HepG2 (cell line): ENCODE results near the gene MTX1. TPM values are rescaled to one million over a fixed set of nuclear protein-coding genes. Genes with fewer than 3 reads are reported as not detected.

Source experiments
- GMEB2 ChIP-seq: IDR thresholded peaks from 2 replicates; pipeline ENCODE4 v1.6.1; 2016; ENCODE audit warnings: missing biosample characterization, missing genetic modification reagents, low read depth
- HDAC2 ChIP-seq: sonication (generic); formaldehyde crosslinking; IDR thresholded peaks from 2 replicates; pipeline ENCODE4 v1.4.0; 2020; ENCODE audit warnings: missing genetic modification reagents
- IRF2 ChIP-seq: IDR thresholded peaks from 2 replicates; pipeline ENCODE4 v1.6.1; 2018; ENCODE audit warnings: missing genetic modification reagents, missing compliant biosample characterization
- ISL2 ChIP-seq: sonication (generic); formaldehyde crosslinking; IDR thresholded peaks from 2 replicates; pipeline ENCODE4 v1.5.0; 2020; ENCODE audit warnings: missing genetic modification reagents
- KDM3A ChIP-seq: IDR thresholded peaks from 2 replicates; pipeline ENCODE4 v1.6.1; 2018; ENCODE audit warnings: low read depth, missing compliant biosample characterization
- KDM5B ChIP-seq: sonication (generic); formaldehyde crosslinking; IDR thresholded peaks from 2 replicates; pipeline ENCODE4 v1.4.0; 2020; ENCODE audit warnings: missing genetic modification reagents, mild to moderate bottlenecking, borderline replicate concordance
- PITX1 ChIP-seq: sonication (generic); formaldehyde crosslinking; IDR thresholded peaks from 2 replicates; pipeline ENCODE4 v1.5.1; 2020; ENCODE audit warnings: mild to moderate bottlenecking, missing genetic modification reagents
- PRPF4 ChIP-seq: fragments of 200-400 bp; formaldehyde crosslinking; IDR thresholded peaks from 2 replicates; pipeline ENCODE4 v1.6.1; 2016; ENCODE audit warnings: low read length, low read depth; ENCODE audit not compliant: poor library complexity, severe bottlenecking
- SMAD1 ChIP-seq: sonication (generic); formaldehyde crosslinking; IDR thresholded peaks from 2 replicates; pipeline ENCODE4 v1.4.0; 2020; ENCODE audit warnings: missing genetic modification reagents, low read depth, mild to moderate bottlenecking, borderline replicate concordance
- TARDBP ChIP-seq: sonication (generic); formaldehyde crosslinking; IDR thresholded peaks from 2 replicates; pipeline ENCODE4 v1.8.0; 2022; ENCODE audit warnings: mild to moderate bottlenecking, missing genetic modification reagents
- ZNF230 ChIP-seq: sonication (generic); formaldehyde crosslinking; IDR thresholded peaks from 2 replicates; pipeline ENCODE4 v1.4.0; 2020; ENCODE audit warnings: mild to moderate bottlenecking, missing genetic modification reagents
- ZNF232 ChIP-seq: sonication (generic); formaldehyde crosslinking; IDR thresholded peaks from 2 replicates; pipeline ENCODE4 v1.4.0; 2020; ENCODE audit warnings: missing genetic modification reagents, borderline replicate concordance
- ZNF235 ChIP-seq: sonication (generic); formaldehyde crosslinking; IDR thresholded peaks from 2 replicates; pipeline ENCODE4 v1.8.1; 2023; ENCODE audit warnings: mild to moderate bottlenecking, missing genetic modification reagents, borderline replicate concordance
- ZNF296 ChIP-seq: sonication (generic); formaldehyde crosslinking; conservative IDR thresholded peaks from 2 replicates; pipeline ENCODE4 v1.5.0; 2020; ENCODE audit warnings: mild to moderate bottlenecking, missing genetic modification reagents
- ZNF598 ChIP-seq: sonication (generic); formaldehyde crosslinking; IDR thresholded peaks from 2 replicates; pipeline ENCODE4 v1.5.1; 2020; ENCODE audit warnings: mild to moderate bottlenecking, missing genetic modification reagents, borderline replicate concordance
- polyA plus RNA-seq, 8 experiments: library from polyadenylated mRNA; depleted of rRNA in 3 of 8; stranded (reverse) in 7 of 8; unstranded in 1 of 8; fragments of >200 nt; fragmentation: Illumina TruSeq in 4 of 8; extraction: Trizol in 4 of 8; gene quantifications; 2 replicates each; pipeline versions ENCODE4 v1.2.1 to v1.2.3, GENCODE V29; 2011 to 2016; ENCODE audit warnings: low read depth in 4 of 8, missing spikeins in 1 of 8, mixed read lengths in 1 of 8; ENCODE audit not compliant: insufficient read depth in 1 of 8
- total RNA-seq, 5 experiments: library from RNA; depleted of rRNA; stranded (reverse); fragments of >200 nt; fragmentation: Illumina TruSeq; extraction: Trizol; gene quantifications; 2 replicates each; pipeline ENCODE4 v1.2.3, GENCODE V29; 2016; ENCODE audit warnings: low read depth in 1 of 5
- TF ChIP-seq, protein P1 (sequence below): IDR thresholded peaks from 2 replicates; pipeline ENCODE4 v1.4.0; 2020; ENCODE audit warnings: mild to moderate bottlenecking, missing genetic modification reagents
- TF ChIP-seq, protein P2 (sequence below): IDR thresholded peaks from 2 replicates; pipeline ENCODE4 v1.6.1; 2012; ENCODE audit warnings: inconsistent platforms
- TF ChIP-seq, protein P3 (sequence below): sonication (generic); formaldehyde crosslinking; IDR thresholded peaks from 2 replicates; pipeline ENCODE4 v1.4.0; 2020; ENCODE audit warnings: low read depth, missing genetic modification reagents

The MTX1 gene
- total and polyA plus RNA-seq, 2 of the 13 experiments (the other 11 are each of a cell fraction or from before 2014, with no cell fraction given) = 64.5 to 72.6 TPM

- TF ChIP-seq, protein P1, sequence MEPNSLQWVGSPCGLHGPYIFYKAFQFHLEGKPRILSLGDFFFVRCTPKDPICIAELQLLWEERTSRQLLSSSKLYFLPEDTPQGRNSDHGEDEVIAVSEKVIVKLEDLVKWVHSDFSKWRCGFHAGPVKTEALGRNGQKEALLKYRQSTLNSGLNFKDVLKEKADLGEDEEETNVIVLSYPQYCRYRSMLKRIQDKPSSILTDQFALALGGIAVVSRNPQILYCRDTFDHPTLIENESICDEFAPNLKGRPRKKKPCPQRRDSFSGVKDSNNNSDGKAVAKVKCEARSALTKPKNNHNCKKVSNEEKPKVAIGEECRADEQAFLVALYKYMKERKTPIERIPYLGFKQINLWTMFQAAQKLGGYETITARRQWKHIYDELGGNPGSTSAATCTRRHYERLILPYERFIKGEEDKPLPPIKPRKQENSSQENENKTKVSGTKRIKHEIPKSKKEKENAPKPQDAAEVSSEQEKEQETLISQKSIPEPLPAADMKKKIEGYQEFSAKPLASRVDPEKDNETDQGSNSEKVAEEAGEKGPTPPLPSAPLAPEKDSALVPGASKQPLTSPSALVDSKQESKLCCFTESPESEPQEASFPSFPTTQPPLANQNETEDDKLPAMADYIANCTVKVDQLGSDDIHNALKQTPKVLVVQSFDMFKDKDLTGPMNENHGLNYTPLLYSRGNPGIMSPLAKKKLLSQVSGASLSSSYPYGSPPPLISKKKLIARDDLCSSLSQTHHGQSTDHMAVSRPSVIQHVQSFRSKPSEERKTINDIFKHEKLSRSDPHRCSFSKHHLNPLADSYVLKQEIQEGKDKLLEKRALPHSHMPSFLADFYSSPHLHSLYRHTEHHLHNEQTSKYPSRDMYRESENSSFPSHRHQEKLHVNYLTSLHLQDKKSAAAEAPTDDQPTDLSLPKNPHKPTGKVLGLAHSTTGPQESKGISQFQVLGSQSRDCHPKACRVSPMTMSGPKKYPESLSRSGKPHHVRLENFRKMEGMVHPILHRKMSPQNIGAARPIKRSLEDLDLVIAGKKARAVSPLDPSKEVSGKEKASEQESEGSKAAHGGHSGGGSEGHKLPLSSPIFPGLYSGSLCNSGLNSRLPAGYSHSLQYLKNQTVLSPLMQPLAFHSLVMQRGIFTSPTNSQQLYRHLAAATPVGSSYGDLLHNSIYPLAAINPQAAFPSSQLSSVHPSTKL = peak; percentile 7; the same call in 1 of the 2 replicates
- TF ChIP-seq, protein P2, sequence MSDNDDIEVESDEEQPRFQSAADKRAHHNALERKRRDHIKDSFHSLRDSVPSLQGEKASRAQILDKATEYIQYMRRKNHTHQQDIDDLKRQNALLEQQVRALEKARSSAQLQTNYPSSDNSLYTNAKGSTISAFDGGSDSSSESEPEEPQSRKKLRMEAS = peak; percentile 28; the same call in 1 of the 2 replicates
- TF ChIP-seq, protein P3, sequence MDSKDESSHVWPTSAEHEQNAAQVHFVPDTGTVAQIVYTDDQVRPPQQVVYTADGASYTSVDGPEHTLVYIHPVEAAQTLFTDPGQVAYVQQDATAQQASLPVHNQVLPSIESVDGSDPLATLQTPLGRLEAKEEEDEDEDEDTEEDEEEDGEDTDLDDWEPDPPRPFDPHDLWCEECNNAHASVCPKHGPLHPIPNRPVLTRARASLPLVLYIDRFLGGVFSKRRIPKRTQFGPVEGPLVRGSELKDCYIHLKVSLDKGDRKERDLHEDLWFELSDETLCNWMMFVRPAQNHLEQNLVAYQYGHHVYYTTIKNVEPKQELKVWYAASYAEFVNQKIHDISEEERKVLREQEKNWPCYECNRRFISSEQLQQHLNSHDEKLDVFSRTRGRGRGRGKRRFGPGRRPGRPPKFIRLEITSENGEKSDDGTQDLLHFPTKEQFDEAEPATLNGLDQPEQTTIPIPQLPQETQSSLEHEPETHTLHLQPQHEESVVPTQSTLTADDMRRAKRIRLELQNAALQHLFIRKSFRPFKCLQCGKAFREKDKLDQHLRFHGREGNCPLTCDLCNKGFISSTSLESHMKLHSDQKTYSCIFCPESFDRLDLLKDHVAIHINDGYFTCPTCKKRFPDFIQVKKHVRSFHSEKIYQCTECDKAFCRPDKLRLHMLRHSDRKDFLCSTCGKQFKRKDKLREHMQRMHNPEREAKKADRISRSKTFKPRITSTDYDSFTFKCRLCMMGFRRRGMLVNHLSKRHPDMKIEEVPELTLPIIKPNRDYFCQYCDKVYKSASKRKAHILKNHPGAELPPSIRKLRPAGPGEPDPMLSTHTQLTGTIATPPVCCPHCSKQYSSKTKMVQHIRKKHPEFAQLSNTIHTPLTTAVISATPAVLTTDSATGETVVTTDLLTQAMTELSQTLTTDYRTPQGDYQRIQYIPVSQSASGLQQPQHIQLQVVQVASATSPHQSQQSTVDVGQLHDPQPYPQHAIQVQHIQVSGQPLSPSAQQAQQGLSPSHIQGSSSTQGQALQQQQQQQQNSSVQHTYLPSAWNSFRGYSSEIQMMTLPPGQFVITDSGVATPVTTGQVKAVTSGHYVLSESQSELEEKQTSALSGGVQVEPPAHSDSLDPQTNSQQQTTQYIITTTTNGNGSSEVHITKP (CRISPR knock-in tag) = no peak; the same call in 1 of the 2 replicates
- no peak for TF ChIP-seq PRPF4
- TF ChIP-seq ISL2 = 0 out of 2 replicates have a peak, but pooled peaks have one; percentile 63
- peak; percentile 70; the same call in 1 of the 2 replicates for TF ChIP-seq IRF2 (CRISPR knock-in tag)
- TF ChIP-seq ZNF232 (CRISPR knock-in tag) = peak; percentile 87; the same call in 1 of the 2 replicates
- no peak for TF ChIP-seq GMEB2 (CRISPR knock-in tag)
- TF ChIP-seq PITX1 (CRISPR knock-in tag) = peak; percentile 56; the same call in 1 of the 2 replicates
- TF ChIP-seq KDM5B (CRISPR knock-in tag) = 0 out of 2 replicates have a peak, but pooled peaks have one; percentile 20
- TF ChIP-seq KDM3A = peak; percentile 81; the same call in 1 of the 2 replicates
- peak; percentile 74; the same call in 1 of the 2 replicates for TF ChIP-seq ZNF235 (CRISPR knock-in tag)
- TF ChIP-seq ZNF230 (CRISPR knock-in tag) = no peak
- peak; percentile 63; the same call in 1 of the 2 replicates for TF ChIP-seq TARDBP (CRISPR knock-in tag)
- peak; percentile 42; the same call in 1 of the 2 replicates for TF ChIP-seq ZNF598 (CRISPR knock-in tag)
- TF ChIP-seq ZNF296 (CRISPR knock-in tag) = 0 out of 2 replicates have a peak, but pooled peaks have one; percentile 42
- peak; percentile 26; the same call in 1 of the 2 replicates for TF ChIP-seq HDAC2 (CRISPR knock-in tag)
- 0 out of 2 replicates have a peak, but pooled peaks have one; percentile 46 for TF ChIP-seq SMAD1
These were observed 42.3 kb downstream of the MTX1 start (continued) for GRCh38 chr1:155250633-155251449.
